GM18519 (cell line): Measurements from ENCODE around the gene TMEM168.

ENCODE experiments used
- ATAC-seq: cut with Tn5 transposase; IDR thresholded peaks from one replicate; pipeline ENCODE4 v1.9.1; 2021; ENCODE audit warnings: mild to moderate bottlenecking, moderate library complexity; ENCODE audit not compliant: unreplicated experiment, low FRiP score

TMEM168 gene

GRCh38 chr7:112723416-112723815 lies 66.8 kb downstream of the TMEM168 start:
- ATAC-seq: no peak

- ATAC-seq: no peak
Measured at GRCh38 chr7:112721366-112721765, 68.8 kb downstream of the TMEM168 start.

DNA sequence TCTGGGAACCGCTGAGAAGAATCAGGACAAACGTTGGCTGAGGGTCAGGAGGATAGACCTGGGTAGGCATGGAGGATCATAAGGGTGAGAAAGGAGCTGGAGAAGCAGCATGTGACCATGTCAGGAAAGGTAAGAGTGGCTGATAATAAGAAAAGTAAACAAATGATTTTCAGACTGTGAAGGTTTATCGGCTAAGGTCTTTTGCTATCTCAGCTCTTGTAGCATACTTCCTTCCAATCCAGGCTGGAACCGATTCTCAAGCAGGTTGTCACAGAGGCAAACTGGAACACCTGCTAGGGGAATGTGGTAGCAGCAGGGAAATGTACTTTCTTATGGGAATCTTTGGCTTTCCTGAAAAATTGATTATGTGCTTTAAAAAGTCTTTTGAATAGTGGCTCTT lies 74.7 kb downstream of the TMEM168 start:
- ATAC-seq: no peak

DNA sequence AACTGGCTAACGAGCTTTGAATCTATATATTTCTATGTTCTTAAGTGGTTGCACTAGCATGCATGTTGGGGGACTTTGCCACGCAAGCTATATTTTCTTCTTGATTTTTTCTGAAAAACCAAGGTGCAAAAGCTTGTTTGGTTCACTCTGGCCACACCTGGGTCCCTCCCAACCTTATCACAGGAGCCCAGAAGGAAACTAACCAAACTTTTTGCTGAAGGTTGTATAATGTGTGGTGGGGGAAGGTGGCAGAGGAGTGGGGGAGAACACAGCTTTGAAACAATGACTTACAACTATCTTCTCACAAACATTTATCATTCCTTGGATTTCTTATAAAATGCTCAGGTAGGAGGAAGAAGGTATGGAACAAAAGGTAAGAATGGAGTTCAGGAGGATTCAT lies 75.3 kb downstream of the TMEM168 start:
- no peak for ATAC-seq
